Hematopoietic multipotent progenitor cell treated with erythropoietin and hydrocortisone succinate and interleukin-3 and kit ligand, for 6 days (in vitro differentiated cells): ENCODE results near the gene FHIT.
A peak's percentile ranks its signal among the peaks of the same experiment; 100 is the strongest.
"Not testable (repeated sequence)": the region's sequence is repeated elsewhere in the genome, so short reads cannot be mapped to it uniquely, and the experiment has no call there.

Experiments used
- DNase-seq: peaks from one replicate; pipeline ENCODE4 v3.0.0-alpha.2; 2015

The FHIT gene

GRCh38 chr3:59940718-59941117 is 1310.5 kb downstream of the FHIT start:
- DNase-seq: peak; percentile 18

DNA sequence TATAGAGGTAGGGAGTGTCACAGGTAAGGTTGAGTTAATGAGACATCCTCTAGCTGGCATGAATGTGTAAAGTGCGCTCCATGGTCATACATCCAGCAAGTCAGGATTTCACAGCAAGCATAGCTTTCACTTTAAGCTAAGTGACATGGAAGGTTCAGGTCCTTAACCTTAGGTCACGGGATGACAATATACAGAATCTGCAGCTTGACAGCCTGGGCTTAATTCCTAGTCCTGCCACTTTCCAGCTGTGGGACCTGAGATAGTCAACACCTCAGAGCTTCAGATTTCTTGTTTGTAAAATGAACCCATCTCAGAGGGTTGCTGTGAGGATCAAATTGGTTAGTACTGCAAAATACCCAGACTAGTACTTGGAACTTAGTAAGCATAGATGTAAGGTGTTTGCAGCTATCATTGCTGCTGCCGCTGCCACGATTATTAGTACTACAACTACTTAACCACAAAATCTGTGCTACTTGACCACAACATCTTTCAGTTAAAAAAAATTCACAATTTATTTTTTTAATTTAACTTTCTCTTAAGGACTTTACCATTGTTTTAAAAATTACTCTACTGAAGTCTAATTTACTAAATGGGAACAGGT is 1311.3 kb downstream of the FHIT start:
- no peak for DNase-seq

DNA sequence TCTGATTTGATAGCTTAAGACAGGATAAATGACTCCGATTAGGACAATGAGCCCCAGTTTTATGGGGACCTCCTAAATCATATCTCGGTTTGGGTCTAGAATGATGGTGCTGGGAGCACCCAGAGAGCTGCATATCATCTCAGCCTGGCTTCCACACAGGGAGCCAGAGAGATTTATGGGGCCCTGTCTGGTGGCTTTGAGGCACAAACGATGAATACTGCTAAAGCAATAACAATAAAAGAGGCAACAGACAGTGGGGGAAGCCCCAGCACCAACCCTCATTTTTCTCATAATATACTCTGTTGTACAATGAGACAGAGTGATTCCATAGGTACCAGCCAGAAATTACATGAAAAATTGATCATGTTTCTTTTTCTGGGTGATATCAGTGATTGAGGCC is 1312.4 kb downstream of the FHIT start:
- DNase-seq: no peak

GRCh38 chr3:59937201-59937600 is 1314.1 kb downstream of the FHIT start:
- no peak for DNase-seq

- DNase-seq: peak; percentile 4
Measured at GRCh38 chr3:59936472-59936871, 1314.8 kb downstream of the FHIT start.

GRCh38 chr3:59935025-59935424 is 1316.2 kb downstream of the FHIT start:
- DNase-seq: no peak

GRCh38 chr3:59934560-59934959 is 1316.7 kb downstream of the FHIT start:
- DNase-seq: not testable (repeated sequence)

- DNase-seq: no peak
Measured at GRCh38 chr3:59930170-59930569, 1321.1 kb downstream of the FHIT start.

DNA sequence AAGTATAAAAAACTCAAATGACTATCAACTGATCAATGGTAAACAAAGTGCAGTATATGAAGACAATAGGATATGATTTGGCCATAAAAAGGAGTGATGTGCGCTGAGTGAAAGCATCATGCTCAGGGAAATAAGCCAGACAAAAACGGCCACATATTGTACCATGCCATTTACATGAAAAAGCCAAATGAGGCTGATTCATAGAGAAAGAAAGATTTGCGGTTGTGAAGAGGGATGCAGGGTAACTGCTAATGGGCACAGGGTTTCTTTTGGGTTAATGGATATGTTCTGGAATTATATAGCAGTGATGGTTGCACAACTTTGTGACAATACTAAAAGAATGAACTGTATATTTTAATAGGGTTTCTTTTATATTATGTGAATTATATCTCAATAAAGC is 1324.2 kb downstream of the FHIT start:
- DNase-seq: no peak

DNA sequence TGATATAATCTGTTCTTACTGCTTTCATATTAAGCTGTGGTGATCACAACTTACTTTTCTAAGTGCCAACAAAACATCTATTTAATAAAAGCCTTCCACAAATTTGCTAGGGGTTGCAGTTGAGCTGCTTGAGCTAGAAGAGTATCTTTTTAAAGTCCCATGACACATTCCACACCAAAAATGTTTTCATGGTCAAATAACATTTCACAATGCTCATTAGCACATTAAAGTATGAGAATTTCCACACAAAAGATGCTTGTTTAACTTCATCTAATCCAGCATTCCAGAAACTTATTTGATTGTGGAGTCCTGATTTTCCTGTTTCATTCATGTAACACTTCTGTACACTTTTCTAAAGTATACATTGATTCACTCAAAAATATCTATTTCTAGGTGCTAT is 1325.3 kb downstream of the FHIT start:
- no peak for DNase-seq

GRCh38 chr3:59922192-59922591 is 1329.1 kb downstream of the FHIT start:
- no peak for DNase-seq

- DNase-seq: no peak
Measured at GRCh38 chr3:59920822-59921221, 1330.4 kb downstream of the FHIT start.

- no peak for DNase-seq
Measured at GRCh38 chr3:59919586-59919985, 1331.7 kb downstream of the FHIT start.

- no peak for DNase-seq
Measured at GRCh38 chr3:59914251-59914650, 1337.0 kb downstream of the FHIT start.

DNA sequence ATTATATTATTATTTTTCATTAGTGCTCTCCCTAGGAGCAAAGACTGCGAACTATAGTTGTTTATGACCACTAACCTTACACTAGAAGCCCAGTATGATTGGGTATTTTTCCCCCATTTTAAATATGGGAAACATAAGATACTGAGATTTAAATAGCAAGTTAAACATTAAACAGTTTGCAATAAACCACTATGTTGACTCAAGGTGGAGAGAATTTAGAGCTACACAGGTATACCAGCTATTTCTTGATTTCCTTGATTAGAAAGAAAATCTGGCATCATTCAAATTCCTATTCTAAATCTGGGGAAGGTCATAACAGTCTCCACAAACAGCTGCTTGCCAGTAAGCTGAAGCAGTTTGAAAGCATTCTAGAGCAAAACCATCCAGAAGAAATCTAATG is 1337.6 kb downstream of the FHIT start:
- no peak for DNase-seq

DNA sequence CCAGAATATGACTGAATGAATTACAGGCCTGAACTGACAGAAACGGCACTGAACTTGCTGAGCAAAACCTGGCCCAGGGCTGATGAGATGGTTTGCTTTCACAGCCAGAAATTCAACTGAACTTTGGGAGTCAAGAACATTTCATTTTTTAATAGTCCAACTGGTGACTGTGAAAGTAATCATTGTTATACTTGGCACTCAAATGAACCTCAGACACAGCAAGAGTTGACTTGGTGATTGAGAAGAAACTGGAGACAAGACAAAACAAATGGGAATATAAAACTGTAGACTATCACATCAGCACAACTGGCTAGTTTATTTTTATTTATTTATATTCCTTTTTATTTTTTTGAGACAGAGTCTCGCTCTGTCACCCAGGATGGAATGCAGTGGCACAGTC is 1342.6 kb downstream of the FHIT start:
- no peak for DNase-seq

- DNase-seq: no peak
Measured at GRCh38 chr3:59908280-59908679, 1343.0 kb downstream of the FHIT start.

GRCh38 chr3:59904296-59904695 is 1347.0 kb downstream of the FHIT start:
- no peak for DNase-seq

GRCh38 chr3:59899061-59899460 is 1352.2 kb downstream of the FHIT start:
- no peak for DNase-seq

- DNase-seq: no peak
Measured at GRCh38 chr3:59895972-59896371, 1355.3 kb downstream of the FHIT start.

GRCh38 chr3:59894425-59895121 is 1356.7 kb downstream of the FHIT start:
- no peak for DNase-seq

GRCh38 chr3:59890639-59891038 is 1360.6 kb downstream of the FHIT start:
- no peak for DNase-seq

GRCh38 chr3:59886790-59887189 is 1364.5 kb downstream of the FHIT start:
- DNase-seq: no peak

GRCh38 chr3:59885899-59886400 is 1365.3 kb downstream of the FHIT start:
- DNase-seq: peak; percentile 10

GRCh38 chr3:59885101-59885500 is 1366.2 kb downstream of the FHIT start:
- DNase-seq: no peak
